Activated CD4-positive, alpha-beta T cell treated with anti-CD3 and anti-CD28 coated beads, Interleukin-2, amount 10 ng/mL, durations not matched to agents 7 days and 5 days (primary cell): ENCODE data around the gene RNF166. TPM values are rescaled to one million over a fixed set of nuclear protein-coding genes. Genes with fewer than 3 reads are reported as not detected.

ENCODE experiments used
- microRNA-seq: library from miRNA; unstranded; fragments of <30 nt; microRNA quantifications from one replicate; pipeline ENCODE4 v1.2.0, GENCODE V29; 2021; ENCODE audit warnings: borderline microRNAs expressed, borderline replicate concordance
- total RNA-seq, 2 experiments: library from RNA; stranded (reverse); gene quantifications; one replicate each; pipeline ENCODE4 v1.2.3, GENCODE V29; 2021

Gene RNF166
- total RNA-seq, 2 experiments from 2014 or later: 214 to 234 TPM

Small RNA genes within 50 kb of the gene (microRNA-seq; reads per million reads assigned to microRNA genes)
- gene MIR4722: not detected

Other genes starting within 250 kb of the RNF166 start
- gene ZC3H18, start 136.0 kb downstream of the RNF166 start, total RNA-seq: 10 to 100 TPM; 77.1 to 87.0 TPM
- under 1 TPM in 1 of 2 experiments, not detected in 1; 0.20 TPM for gene IL17C, start 67.8 kb downstream of the RNF166 start, total RNA-seq
- 100 to 1,000 TPM; 486 to 586 TPM for gene CYBA, start 55.4 kb downstream of the RNF166 start, total RNA-seq
- gene MVD, start 43.3 kb downstream of the RNF166 start, total RNA-seq: 10 to 100 TPM; 65.3 to 72.3 TPM
- gene SNAI3, start 19.9 kb downstream of the RNF166 start, total RNA-seq: 10 to 100 TPM; 21.0 to 24.2 TPM
- 10 to 100 TPM; 20.5 to 27.2 TPM for gene CTU2, start 95 bp upstream of the RNF166 start, total RNA-seq
- 100 to 1,000 TPM; 239 to 303 TPM for gene PIEZO1, start 78.8 kb upstream of the RNF166 start, total RNA-seq
- 100 to 1,000 TPM; 113 to 119 TPM for gene CDT1, start 97.4 kb upstream of the RNF166 start, total RNA-seq
- 100 to 1,000 TPM in 1 of 2 experiments, 10 to 100 TPM in 1; 86.2 to 112 TPM for gene APRT, start 105.5 kb upstream of the RNF166 start, total RNA-seq
- gene GALNS, start 150.5 kb upstream of the RNF166 start, total RNA-seq: 10 to 100 TPM; 29.4 to 35.7 TPM
- gene TRAPPC2L, start 150.7 kb upstream of the RNF166 start, total RNA-seq: 10 to 100 TPM; 47.7 to 55.7 TPM
- gene PABPN1L, start 160.3 kb upstream of the RNF166 start, total RNA-seq: not detected